ENCODE results near the gene ADAMTS14.

Gene ADAMTS14

DNA sequence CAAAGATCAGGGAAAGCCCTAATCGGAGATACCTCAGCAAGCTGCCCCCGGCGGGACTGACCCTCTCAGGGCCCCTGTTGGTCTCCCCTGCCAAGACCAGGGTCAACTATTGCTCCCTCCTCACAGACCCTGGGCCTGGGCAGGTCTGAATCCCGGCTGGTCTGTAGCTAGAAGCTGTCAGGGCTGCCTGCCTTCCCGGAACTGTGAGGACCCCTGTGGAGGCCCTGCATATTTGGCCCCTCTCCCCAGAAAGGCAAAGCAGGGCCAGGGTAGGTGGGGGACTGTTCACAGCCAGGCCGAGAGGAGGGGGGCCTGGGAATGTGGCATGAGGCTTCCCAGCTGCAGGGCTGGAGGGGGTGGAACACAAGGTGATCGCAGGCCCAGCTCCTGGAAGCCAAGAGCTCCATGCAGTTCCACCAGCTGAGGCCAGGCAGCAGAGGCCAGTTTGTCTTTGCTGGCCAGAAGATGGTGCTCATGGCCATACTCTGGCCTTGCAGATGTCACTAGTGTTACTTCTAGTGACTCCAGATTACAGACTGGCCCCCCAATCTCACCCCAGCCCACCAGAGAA lies 88.8 kb downstream of the ADAMTS14 start:
- TF ChIP-seq, protein P1, sequence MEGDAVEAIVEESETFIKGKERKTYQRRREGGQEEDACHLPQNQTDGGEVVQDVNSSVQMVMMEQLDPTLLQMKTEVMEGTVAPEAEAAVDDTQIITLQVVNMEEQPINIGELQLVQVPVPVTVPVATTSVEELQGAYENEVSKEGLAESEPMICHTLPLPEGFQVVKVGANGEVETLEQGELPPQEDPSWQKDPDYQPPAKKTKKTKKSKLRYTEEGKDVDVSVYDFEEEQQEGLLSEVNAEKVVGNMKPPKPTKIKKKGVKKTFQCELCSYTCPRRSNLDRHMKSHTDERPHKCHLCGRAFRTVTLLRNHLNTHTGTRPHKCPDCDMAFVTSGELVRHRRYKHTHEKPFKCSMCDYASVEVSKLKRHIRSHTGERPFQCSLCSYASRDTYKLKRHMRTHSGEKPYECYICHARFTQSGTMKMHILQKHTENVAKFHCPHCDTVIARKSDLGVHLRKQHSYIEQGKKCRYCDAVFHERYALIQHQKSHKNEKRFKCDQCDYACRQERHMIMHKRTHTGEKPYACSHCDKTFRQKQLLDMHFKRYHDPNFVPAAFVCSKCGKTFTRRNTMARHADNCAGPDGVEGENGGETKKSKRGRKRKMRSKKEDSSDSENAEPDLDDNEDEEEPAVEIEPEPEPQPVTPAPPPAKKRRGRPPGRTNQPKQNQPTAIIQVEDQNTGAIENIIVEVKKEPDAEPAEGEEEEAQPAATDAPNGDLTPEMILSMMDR (IDR thresholded peaks at IDR 0.05), result no peak; the same call in 1 of the 2 replicates

DNA sequence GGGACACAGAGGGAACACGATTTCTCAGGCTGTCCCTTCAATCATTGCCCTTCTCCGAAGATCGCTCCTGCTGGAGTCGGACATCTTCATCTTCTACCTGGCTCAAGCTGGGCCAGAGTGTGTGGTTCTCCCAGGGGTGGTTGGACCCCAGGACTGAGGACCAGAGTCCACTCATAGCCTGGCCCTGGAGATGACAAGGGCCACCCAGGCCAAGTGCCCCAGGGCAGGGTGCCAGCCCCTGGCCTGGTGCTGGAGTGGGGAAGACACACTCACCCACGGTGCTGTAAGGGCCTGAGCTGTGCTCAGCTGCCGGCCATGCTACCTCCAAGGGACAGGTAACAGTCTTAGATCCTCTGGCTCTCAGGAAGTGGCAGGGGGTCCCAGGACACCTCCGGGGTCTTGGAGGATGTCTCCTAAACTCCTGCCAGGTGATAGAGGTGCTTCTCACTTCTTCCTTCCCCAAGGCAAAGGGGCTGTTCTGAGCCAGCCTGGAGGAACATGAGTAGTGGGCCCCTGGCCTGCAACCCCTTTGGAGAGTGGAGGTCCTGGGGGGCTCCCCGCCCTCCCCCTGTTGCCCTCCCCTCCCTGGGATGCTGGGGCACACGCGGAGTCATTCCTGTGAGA lies 89.5 kb downstream of the ADAMTS14 start:
- TF ChIP-seq, protein P1 (IDR thresholded peaks at IDR 0.05), result no peak

DNA sequence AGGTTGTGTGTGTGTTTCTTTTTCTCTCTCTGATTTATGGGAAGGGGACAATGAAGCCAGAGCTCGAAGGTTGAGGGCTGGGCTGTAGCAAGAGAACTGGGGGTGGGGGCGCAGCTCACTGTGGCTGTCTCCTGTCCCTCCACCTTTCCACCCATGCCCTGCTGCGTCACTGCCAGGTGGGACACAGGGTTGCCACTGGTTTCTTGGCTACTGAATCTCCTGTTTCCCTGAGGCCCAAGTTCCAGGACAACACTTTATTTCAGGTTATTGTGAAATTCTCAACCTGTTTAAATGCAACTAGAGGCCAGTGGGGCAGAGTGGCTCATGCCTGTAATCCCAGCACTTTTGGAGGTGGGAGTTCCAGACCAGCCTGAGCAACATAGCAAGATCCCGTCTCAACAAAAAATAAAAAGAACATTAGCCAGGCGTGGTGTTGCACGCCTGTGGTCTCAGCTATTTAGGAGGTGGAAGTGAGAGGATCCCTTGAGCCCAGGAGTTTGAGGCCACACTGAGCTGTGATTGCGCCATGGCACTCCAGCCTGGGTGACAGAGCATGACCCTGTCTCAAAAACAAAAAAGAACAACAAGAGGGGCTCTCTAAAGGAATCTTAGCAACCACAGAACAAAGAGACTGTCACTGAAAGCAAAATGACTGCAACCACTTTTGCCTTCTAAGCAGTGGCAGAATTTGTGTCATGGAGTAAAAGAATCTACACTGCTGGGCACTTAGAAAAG lies 90.3 kb downstream of the ADAMTS14 start:
- TF ChIP-seq, protein P1 (IDR thresholded peaks at IDR 0.05), result no peak

DNA sequence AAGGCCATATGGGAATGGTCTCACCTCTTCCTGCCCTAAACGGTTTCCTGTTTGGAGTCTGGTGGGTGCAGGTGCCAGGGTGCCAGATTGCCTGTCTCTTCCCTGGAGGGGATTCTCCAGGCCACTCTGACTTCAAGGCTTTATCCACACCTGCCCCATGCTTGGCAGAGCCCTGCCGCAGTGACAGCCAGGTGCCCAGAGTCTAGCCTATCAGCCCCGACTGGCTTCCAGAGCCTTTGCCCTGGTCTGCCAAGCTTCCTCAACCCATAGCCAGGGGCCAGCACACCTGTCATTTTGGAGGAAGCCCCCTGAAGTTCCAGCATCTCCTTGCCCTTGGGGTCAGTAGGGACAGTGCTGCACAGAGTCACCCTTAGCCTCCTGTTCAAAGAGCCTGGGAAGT lies 91.3 kb downstream of the ADAMTS14 start:
- TF ChIP-seq, protein P1 (IDR thresholded peaks at IDR 0.05), result no peak

DNA sequence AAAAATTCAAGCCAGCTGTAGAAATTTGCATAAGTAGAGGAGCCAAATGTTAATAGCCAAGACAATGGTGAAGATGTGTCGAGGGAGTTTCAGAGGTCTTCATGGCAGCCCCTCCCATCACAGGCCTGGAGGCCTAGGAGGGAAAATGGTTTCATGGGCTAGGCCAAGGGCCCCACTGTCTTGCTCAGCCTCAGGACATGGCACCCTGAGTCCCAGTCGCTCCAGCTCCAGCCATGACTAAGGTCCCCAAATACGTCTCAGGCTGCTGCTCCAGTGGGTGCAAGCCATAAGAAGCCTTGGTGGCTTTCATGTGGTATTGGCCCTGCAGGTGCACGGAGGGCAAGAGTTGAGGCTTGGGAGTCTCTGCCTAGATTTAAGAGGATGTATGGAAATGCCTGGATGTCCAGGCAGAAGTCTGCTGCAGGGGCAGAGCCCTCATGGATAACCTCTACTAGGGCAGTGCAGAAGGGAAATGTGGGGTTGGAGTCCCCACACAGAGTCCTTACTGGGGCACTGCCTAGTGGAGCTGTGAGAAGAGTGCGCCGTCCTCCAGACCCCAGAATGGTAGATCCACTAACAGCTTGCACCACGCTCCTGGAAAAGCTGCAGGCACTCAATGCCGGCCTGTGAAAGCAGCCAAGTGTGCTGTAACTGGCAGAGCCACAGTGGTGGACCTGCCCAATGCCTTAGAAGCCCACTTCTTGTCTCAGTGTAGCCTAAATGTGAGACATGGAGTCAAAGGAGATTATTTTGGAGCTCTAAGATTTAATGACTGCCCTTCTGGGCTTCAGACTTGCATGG lies 93.7 kb downstream of the ADAMTS14 start:
- TF ChIP-seq, protein P1 (IDR thresholded peaks at IDR 0.05), result no peak

DNA sequence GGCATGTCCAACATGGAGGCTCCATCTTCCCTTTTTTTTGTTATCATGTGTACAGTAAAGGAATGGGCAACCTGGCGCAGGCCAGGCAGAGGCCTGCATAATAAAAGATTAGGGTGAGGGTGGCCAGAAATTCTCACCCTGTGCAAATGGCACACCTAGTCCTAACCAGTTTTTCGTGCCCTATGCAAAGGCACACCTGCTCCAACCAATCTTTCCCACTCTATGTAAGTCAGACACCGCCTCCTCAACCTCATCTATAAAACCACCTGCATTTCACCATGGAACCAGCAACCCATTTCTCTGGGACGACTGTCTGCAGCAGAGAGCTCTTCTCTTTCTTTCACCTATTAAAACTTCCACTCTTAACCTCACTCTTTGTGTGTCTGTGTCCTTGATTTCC lies 96.8 kb downstream of the ADAMTS14 start:
- TF ChIP-seq, protein P1 (IDR thresholded peaks at IDR 0.05), result no peak

DNA sequence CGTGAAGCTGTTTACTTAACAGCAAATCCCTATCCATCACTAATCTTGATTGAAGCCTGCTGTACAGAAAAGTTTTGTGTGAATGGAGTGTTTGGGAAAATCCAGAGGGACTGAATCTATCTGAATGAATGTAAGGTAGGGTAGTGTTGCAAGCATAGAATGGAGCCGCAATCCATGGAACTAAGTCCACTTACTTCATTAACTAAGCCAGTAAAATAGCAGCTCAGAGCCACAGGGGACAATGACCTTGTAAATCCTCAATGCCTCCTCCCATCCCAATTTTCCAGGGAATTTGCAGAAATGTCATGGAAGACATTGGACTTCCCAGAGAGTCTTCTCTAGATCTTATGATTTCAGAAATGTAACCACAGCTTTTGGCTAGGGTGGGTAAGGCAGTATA lies 97.7 kb downstream of the ADAMTS14 start:
- TF ChIP-seq, protein P1 (IDR thresholded peaks at IDR 0.05), result no peak
